ENCODE results near the gene ITPR3. TPM values are rescaled to one million over a fixed set of nuclear protein-coding genes. Genes with fewer than 3 reads are reported as not detected.
A peak's percentile ranks its signal among the peaks of the same experiment; 100 is the strongest.

ITPR3 gene
- total and polyA plus RNA-seq, 10 donors, result 9.9 to 95.6 (median 62.1) TPM

DNA sequence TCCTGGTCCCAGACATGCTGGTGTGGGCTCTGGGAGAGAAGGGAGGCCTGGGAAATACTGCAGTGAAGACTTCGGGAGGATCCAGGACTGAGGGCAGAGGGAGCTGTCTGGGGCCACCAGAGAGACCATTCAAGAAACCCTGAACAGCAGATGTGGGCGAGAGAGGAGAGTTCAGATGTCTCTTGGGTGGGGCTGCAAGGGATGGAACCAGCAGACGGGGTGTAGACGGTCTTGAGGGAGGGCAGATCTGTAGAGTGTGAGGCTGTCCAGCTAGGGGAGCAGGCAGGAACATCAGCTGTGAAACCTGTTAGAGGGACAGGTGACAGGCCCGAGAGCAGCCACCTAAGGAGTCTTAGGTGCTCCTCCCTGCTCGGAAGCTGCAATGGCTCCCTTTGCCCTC lies 38.9 kb downstream of the ITPR3 start:
- no peaks in the 10 kb centered on the region for H3K4me1 ChIP-seq
- no peaks in the 10 kb centered on the region for H3K27me3 ChIP-seq (replicated peaks in 1 of 7)
- WGBS, 5 donors, result 87 to 95% (median 91%) methylated on average over 6 of the region's 6 CpGs
- intact Hi-C loops (cut with DNase I; ENCODE audit: low total_unique reads), result no loop called here
- no peak overlapping the region for H3K4me3 ChIP-seq
- H3K36me3 ChIP-seq, result peaks cover 0 to 98% (median 54%) of the 10 kb centered on the region in 6 donors
- TF ChIP-seq, protein P1, sequence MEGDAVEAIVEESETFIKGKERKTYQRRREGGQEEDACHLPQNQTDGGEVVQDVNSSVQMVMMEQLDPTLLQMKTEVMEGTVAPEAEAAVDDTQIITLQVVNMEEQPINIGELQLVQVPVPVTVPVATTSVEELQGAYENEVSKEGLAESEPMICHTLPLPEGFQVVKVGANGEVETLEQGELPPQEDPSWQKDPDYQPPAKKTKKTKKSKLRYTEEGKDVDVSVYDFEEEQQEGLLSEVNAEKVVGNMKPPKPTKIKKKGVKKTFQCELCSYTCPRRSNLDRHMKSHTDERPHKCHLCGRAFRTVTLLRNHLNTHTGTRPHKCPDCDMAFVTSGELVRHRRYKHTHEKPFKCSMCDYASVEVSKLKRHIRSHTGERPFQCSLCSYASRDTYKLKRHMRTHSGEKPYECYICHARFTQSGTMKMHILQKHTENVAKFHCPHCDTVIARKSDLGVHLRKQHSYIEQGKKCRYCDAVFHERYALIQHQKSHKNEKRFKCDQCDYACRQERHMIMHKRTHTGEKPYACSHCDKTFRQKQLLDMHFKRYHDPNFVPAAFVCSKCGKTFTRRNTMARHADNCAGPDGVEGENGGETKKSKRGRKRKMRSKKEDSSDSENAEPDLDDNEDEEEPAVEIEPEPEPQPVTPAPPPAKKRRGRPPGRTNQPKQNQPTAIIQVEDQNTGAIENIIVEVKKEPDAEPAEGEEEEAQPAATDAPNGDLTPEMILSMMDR (IDR thresholded peaks at IDR 0.05 in 8 of 11, conservative IDR thresholded peaks at IDR 0.05 in 3 of 11), result no peak
- TF ChIP-seq POLR2AphosphoS5 (IDR thresholded peaks at IDR 0.05) (no peak), POLR2A (IDR thresholded peaks at IDR 0.05) (no peak)
- H3K27ac ChIP-seq, result no peak overlapping the region
- no peaks in the 10 kb centered on the region for H3K9me3 ChIP-seq
- DNase-seq, result no peak

DNA sequence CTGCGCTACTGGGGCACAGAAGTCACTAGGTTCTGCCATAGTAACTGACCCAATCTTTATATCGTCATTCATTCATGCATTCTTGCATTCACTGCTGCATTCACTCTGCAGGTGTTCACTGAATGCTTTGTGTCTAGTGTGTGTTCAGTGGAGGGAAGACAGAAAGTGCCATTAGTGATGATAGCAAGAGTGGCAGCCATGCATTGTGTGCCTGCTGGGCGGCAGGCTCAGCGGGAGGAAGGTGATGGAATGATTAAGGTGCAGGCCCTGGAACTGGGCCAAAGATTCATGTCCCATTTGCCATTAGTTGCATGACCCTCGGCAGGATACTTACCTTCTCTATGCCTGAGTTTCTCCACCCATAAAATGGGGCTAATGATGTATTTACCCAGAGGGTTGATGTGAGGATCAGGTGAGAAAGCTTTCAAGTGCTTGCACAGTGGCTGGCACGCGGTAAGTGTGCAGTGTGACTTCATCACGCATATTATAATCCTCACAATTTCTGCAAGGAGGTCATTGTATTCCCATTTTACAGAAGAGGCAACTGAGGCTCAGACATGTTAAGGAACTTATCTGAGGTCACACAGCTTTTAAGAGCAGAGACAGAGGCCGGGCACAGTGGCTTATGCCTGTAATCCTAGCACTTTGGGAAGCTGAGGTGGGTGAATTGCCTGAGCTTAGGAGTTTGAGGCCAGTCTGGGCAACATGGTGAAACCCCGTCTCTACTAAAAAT lies 40.1 kb downstream of the ITPR3 start:
- Histone ChIP-seq H3K4me1 (no peaks in the 10 kb centered on the region), H3K27ac (no peak overlapping the region), H3K4me3 (no peak overlapping the region), H3K36me3 (peaks cover 0 to 98% (median 59%) of the 10 kb centered on the region in 6 donors), H3K9me3 (no peaks in the 10 kb centered on the region), H3K27me3 (replicated peaks in 1 of 7) (no peaks in the 10 kb centered on the region)
- 88 to 91% (median 91%) methylated on average over 10 of the region's 10 CpGs for WGBS, 5 donors
- intact Hi-C loops (cut with DNase I; ENCODE audit: low total_unique reads), result no loop called here
- TF ChIP-seq, protein P1 (IDR thresholded peaks at IDR 0.05 in 8 of 11, conservative IDR thresholded peaks at IDR 0.05 in 3 of 11), result no peak
- TF ChIP-seq POLR2AphosphoS5 (IDR thresholded peaks at IDR 0.05) (no peak), POLR2A (IDR thresholded peaks at IDR 0.05) (no peak)
- DNase-seq, result no peak

DNA sequence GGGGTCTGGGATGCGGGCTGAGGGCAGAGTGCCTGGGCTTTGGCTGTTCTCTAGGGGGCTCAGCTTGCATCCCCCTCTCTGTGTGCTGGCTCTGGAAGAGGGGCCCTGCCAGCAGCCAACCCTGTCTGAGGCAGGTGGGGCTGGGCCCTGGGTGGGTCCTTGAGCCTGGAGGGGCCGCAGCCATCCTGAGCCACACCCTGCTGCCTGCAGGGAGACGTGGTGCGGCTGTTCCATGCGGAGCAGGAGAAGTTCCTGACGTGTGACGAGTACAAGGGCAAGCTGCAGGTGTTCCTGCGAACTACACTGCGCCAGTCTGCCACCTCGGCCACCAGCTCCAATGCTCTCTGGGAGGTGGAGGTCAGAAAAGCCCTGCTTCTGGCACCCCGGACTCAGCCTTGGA lies 41.2 kb downstream of the ITPR3 start:
- DNase-seq, result peak; percentile 67
- intact Hi-C loops (cut with DNase I; ENCODE audit: low total_unique reads), result no loop called here
- H3K9me3 ChIP-seq, result no peaks in the 10 kb centered on the region
- no peaks in the 10 kb centered on the region for H3K4me1 ChIP-seq
- TF ChIP-seq POLR2AphosphoS5 (IDR thresholded peaks at IDR 0.05), result no peak
- 78 to 100% (median 88%) methylated on average over 3 to 11 of the region's 11 CpGs for WGBS, 5 donors
- H3K36me3 ChIP-seq, result peaks cover 0 to 98% (median 59%) of the 10 kb centered on the region in 6 donors
- no peak overlapping the region for H3K27ac ChIP-seq
- no peak overlapping the region for H3K4me3 ChIP-seq
- no peaks in the 10 kb centered on the region for H3K27me3 ChIP-seq (replicated peaks in 1 of 7)

DNA sequence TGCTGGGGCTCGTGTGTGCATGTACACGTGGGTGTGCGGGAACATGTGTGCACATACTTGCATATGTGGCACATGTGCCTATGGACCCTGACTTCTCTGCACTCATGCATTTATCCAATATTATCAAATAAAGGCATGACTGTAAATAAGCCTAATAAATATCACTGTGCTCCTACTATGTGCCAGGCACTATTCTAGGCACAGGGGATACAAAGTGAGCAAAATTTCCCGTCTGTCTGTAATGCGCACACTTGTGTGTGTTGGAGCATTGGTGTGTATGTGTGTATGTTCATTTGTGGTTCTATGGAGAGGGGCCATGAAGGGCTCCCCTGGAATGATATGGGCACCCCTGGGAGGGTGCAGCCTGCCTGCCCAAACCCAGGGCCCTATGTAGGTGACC lies 41.9 kb downstream of the ITPR3 start:
- no peak for DNase-seq
- Histone ChIP-seq H3K27ac (no peak overlapping the region), H3K4me3 (no peak overlapping the region), H3K4me1 (no peaks in the 10 kb centered on the region), H3K36me3 (peaks cover 0 to 98% (median 64%) of the 10 kb centered on the region in 6 donors), H3K9me3 (no peaks in the 10 kb centered on the region), H3K27me3 (replicated peaks in 1 of 7) (no peaks in the 10 kb centered on the region)
- TF ChIP-seq, protein P1 (IDR thresholded peaks at IDR 0.05 in 8 of 11, conservative IDR thresholded peaks at IDR 0.05 in 3 of 11), result no peak
- no peak for TF ChIP-seq POLR2A (IDR thresholded peaks at IDR 0.05)
- TF ChIP-seq POLR2AphosphoS5 (IDR thresholded peaks at IDR 0.05), result no peak
- intact Hi-C loops (cut with DNase I; ENCODE audit: low total_unique reads), result no loop called here
- WGBS, 5 donors, result 77 to 86% (median 83%) methylated on average over 5 of the region's 5 CpGs

Measured in spleen (tissue), 11 donors.